ENCODE results near the gene BCAT1. TPM values are rescaled to one million over a fixed set of nuclear protein-coding genes. Genes with fewer than 3 reads are reported as not detected.
A peak's percentile ranks its signal among the peaks of the same experiment; 100 is the strongest.

The BCAT1 gene
- polyA plus RNA-seq, 3 donors, result 51.0 to 54.8 (median 53.9) TPM

DNA sequence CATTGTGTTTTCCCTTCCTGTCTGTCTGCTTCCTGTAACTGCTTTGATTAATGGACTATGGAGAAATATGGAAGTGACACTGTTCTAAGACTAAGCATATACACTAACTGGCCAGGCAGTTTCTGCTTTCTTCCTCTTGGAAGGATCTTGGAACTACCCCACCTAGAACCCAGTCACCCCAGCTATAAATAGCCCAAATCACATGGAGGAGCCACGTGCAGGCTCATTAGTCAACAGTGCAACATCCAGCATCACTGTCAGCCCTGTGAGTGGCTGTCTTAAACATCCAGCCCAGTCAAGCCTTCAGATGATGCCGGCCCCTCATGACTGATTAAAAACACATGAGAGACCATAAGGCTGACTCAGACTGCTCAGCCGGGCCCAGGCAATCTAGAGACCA lies 39.2 kb downstream of the BCAT1 start:
- no peak for DNase-seq (ENCODE audit: extremely low read depth in 1 of 11, low read depth in 9 of 11, low spot score in 4 of 11)

DNA sequence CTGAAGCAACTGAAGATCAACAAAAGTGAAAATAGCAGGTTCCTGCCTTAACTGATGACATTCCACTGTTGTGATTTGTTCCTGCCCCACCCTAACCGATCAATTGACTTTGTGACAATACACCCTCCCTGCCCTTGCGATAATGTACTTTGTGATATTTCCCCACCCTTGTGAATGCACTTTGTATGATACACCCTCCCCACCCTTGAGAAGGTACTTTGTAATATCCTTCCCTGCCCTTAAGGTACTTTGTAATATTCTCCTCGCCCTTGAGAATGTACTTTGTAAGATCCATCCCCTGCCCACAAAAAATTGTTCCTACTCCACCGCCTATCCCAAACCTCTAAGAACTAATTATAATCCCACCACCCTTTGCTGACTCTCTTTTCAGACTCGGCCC lies 41.4 kb downstream of the BCAT1 start:
- no peak for DNase-seq (ENCODE audit: extremely low read depth in 1 of 11, low read depth in 9 of 11, low spot score in 4 of 11)

DNA sequence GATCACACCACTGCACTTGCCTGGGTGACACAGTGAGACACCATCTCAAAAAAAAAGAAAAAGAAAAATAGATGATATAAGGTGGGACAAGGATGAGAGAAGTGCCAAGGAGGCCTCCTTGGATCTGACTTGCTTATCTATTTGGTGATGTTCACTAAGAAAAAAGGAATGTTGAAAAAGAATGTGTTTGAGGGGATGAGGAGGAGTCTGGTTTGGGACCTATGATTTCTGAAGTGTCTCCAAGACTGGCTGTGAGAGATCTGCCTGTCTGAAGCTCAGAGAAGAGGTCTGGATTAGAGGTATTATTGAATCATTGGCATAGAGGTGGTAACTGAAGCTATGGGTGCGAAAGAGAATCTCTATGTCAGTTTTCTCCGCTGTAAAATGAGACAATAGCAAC lies 42.8 kb downstream of the BCAT1 start:
- no peak for DNase-seq (ENCODE audit: extremely low read depth in 1 of 11, low read depth in 9 of 11, low spot score in 4 of 11)

DNA sequence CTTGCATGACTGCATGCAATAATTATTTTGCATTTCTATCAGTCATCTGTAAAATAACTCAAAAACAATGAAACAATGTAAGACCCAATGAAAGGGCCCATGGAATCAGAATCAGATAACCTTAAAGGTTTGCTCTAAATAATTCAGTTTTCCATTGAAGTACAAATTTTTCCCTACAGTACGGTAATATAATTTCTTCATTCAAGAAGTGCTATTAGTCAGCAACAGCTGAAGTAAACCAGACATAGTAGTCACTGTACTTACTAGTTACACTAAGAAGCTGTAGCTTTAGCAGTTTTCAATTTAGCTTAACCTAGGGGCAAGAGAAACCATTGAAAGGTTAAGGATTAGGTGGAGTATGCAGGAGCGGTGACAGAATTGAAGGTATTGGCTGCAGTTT lies 43.5 kb downstream of the BCAT1 start:
- no peak for DNase-seq (ENCODE audit: extremely low read depth in 1 of 11, low read depth in 9 of 11, low spot score in 4 of 11)

DNA sequence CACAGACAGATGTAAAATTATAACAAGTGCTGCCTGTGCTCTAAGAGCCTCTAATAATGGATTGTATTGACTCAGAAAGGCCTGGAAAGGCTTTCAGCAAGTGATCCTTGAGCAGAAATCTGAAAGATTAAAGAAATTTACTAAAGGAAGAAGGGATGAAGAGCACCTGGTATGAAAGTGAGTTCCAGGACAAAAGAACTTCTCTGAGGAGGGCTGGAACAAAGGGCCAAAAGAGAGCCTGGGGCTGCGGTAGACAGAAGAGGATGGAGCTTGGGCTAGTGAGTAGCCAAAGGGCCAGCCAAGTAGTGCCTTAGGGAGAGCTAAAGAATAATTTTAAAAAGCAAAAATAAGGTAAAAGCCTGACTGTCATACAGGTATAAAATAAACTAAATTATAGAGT lies 44.0 kb downstream of the BCAT1 start:
- no peak for DNase-seq (ENCODE audit: extremely low read depth in 1 of 11, low read depth in 9 of 11, low spot score in 4 of 11)

DNA sequence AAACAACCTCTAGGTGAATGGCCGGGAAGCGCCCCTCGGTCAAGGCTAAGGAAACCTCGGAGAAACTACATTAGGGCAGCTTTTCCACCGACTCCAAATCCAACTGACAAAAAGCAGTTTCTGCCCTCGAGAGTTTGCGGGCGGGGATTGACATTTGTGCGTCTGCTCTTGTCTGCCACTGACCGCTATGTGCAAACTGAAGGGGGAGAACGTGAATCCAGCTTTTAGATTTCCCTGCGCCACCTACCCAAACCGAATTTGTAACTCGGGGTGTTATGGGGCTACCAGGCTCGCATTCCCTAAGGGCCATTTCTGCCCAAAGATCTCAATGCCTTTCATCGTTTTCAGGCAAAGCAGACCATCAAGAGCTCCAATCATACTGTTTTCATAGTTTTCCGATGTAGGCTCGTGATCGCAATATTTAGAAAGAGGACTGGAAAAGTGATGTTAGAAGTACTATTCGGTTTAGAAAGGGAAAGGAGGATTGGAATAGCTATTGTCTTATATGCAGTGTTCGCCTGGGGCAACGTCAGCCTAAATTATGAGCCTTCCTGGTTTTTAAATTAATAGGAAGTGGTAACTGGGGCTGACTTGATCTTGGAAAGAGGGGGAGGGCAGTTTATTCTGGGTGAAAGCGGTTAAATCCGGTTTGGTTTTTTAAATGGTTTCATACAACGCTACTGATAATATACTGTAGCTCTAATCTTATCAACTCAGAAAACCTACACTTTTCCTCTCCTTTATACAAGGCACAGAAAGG lies 45.4 kb downstream of the BCAT1 start:
- peak in 1 of 11 donors; percentile 22 for DNase-seq (ENCODE audit: extremely low read depth in 1 of 11, low read depth in 9 of 11, low spot score in 4 of 11)

DNA sequence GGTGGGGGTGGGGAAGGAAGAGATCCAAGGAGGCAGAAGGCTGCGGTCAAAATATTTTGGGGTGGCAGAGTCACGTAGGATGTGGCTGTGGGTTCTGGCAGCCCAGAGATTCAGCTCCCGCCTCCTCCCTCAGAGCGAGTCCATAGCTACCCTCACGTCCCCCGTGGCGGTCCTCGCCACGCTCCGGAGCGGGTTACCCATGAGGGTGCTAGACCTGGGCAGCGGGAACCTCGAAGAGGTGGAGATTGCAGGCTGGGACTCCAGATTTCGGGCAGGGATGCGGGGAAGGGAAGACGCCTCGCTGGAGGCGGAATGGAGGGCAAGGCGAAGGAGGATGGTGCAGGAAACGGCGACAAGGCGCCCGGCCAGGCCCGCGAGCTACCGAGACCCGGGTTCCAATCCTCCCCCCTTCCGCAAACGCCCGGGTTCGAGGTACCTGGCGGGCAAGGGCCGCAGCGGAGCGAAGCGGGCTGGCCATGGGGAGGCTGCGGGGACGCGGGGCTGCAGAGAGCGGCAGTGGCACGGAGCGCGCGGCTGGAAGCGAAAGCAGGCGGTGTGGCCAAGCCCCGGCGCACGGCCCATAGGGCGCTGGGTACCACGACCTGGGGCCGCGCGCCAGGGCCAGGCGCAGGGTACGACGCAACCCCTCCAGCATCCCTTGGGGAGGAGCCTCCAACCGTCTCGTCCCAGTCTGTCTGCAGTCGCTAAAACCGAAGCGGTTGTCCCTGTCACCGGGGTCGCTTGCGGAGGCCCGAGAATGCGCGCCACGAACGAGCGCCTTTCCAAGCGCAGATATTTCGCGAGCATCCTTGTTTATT lies 46.2 kb downstream of the BCAT1 start:
- no peak for DNase-seq (ENCODE audit: extremely low read depth in 1 of 11, low read depth in 9 of 11, low spot score in 4 of 11)

DNA sequence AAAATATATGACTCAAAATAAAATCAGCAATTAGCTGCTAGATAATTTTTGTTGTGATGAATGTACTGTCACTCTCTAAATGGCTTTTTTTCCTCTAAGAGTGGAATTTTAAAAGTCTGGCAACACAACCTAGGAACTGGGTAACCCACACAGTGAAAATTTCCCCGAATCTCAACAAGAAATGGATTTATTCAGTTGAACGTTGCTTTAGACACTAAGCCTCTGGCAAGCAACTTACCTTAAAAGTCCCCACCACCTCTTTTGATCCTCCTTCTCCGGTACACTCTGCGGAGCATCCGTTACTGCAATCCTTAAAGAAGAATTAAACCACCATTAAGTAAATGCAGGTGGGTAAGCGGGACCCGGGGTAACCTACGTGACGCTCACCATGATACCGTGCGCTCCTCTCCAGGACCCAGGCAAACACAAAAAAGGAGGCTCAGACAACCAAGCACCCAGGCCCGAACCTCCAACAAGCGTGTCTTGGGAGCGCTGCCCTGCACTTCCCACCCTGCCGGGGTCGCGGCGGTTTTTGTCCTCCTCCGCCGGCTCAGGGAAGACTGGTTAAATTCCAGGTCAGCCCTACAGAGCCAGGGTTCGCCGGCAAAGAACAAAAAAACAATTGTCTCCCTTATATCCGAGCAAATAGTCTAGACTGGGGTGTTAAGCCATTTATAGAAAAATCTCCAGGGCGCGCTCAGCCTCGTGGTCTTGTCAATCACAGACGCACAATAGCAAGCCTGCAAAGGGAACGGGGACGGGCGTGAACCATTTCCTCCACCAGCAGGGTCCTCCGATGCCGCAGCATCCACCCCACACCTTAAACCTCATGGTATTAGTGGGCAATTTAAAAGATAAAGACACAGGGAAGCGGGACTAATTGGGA lies 47.1 kb downstream of the BCAT1 start:
- peak in 1 of 11 donors; percentile 27 for DNase-seq (ENCODE audit: extremely low read depth in 1 of 11, low read depth in 9 of 11, low spot score in 4 of 11)

DNA sequence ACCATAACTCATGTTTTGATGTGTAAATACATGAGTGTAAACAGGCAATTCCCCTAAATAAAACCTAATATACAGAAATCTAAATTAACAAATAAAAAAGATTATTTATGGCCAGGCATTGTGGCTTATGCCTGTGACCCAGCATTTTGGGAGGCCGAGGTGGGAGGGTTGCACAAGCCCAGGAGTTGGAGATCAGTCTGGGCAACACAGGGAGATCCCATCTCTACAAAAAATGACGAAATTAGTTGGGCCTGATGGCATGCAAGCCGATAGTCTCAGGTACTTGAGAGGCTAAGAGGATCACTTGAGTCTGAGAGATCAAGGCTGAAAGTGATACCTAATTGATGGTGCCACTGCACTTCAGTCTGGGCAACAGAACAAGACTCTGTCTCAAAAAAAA lies 48.7 kb downstream of the BCAT1 start:
- no peak for DNase-seq (ENCODE audit: extremely low read depth in 1 of 11, low read depth in 9 of 11, low spot score in 4 of 11)

DNA sequence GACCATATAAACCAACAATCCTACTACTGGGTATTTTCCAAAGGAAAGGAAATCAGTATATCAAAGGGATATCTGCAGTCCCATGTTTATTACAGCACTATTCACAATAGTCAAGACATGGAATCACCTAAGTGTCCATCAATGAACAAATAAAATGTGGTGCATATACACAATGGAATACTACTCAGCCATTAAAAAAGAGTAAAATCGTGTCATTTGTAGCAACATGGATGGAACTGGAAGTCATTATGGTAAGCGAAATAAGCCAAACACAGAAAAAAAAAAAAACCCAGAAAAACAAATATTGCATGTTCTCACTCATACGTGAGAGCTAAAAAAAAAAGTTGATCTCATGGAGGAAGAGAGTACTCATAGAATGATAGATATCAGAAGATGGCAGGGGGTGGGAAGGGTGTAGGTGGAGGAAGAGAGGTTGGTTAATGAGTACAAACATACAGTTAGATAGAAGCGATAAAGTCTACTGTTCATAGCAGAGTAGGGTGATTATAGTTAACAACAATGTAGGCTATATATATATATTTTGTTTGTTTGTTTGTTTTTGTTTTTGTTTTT lies 49.3 kb downstream of the BCAT1 start:
- no peak for DNase-seq (ENCODE audit: extremely low read depth in 1 of 11, low read depth in 9 of 11, low spot score in 4 of 11)

DNA sequence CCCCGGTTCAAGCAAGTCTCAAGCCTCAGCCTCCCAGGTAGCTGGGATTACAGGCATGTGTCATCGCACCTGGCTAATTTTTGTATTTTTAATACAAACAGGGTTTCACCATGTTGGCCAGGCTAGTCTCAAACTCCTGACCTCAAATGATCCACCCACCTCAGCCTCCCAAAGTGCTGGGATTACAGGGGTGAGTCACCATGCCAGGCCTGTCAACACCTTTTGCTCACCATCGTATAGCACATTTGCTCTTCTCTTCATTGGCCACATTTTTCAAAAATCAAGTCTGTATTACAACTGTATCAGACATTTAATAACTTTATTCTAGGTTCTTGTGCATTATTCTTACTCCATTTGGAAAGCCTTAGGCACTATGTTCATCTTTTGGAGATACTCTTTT lies 50.3 kb downstream of the BCAT1 start:
- no peak for DNase-seq (ENCODE audit: extremely low read depth in 1 of 11, low read depth in 9 of 11, low spot score in 4 of 11)

DNA sequence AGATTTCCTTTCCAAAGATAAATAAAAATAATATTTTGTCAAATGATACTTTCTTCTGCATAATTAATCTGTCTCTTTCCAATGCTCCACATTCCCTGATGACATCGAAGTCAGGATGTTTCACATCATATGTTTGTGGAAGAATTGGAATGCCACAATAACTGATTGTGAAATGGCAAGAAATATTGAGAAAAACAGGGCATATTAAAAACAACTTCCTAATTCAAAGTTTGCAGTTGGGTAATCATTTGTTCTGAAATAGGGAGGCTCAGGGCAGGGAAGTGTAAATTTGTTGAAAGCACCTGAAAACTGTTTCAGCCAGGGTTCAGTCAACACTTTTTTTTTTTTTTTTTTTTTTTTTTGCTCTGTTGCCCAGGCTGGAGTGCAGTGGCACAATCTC lies 50.7 kb downstream of the BCAT1 start:
- DNase-seq (ENCODE audit: extremely low read depth in 1 of 11, low read depth in 9 of 11, low spot score in 4 of 11), result no peak

DNA sequence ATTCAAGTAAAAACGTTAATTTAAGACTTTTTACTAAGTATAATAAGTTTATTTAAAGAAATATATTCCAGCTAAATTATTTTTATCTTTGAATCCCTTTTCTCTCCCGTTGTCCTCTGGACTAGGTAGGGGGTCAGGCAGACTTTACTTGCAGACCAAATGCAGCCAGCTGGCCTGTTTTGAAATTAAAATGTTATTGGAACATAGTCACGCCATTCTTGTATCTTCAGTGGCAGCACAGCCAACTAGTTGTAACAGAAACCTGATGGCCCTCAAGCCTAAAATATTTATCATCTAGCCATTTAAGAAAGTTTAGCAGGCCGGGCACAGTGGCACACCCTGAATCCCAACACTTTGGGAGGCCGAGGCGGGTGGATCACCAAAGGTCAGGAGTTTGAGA lies 52.7 kb downstream of the BCAT1 start:
- no peak for DNase-seq (ENCODE audit: extremely low read depth in 1 of 11, low read depth in 9 of 11, low spot score in 4 of 11)

DNA sequence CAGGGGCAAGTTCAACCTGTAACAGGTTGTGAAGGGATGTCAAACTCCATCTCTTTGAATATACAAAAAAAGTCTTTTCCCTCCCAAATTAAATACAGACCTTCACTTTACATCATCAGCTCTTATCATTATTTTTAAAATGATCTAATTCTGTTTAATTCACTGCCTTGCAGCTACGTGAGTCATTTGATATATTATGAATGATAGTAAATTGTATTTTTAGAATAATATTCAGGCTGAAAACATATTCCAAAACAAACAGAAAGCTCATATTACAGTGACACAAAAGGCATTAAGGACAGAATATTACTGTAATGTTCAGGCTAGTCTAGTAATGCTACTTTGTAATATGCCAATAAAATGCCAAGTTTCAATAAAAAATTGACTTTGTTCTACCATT lies 53.3 kb downstream of the BCAT1 start:
- DNase-seq (ENCODE audit: extremely low read depth in 1 of 11, low read depth in 9 of 11, low spot score in 4 of 11), result no peak

DNA sequence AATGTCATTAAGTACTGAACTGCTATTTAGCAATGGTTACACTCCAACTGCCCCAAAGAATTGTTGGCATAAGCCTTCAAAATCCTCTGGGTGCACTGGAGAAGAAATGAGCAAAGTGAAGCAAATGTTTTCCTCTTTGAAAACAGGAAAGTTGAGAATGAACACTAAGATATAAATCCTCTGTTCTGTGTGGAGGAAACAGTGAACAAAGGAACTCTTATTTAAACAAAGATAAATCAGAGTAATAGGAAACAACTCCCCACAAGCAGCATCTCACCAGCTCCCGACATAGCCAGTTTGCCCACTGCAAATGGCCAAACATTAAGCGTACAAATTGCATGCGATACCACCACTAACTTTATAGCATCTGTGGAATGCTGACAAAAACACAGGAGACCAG lies 54.0 kb downstream of the BCAT1 start:
- DNase-seq (ENCODE audit: extremely low read depth in 1 of 11, low read depth in 9 of 11, low spot score in 4 of 11), result no peak

DNA sequence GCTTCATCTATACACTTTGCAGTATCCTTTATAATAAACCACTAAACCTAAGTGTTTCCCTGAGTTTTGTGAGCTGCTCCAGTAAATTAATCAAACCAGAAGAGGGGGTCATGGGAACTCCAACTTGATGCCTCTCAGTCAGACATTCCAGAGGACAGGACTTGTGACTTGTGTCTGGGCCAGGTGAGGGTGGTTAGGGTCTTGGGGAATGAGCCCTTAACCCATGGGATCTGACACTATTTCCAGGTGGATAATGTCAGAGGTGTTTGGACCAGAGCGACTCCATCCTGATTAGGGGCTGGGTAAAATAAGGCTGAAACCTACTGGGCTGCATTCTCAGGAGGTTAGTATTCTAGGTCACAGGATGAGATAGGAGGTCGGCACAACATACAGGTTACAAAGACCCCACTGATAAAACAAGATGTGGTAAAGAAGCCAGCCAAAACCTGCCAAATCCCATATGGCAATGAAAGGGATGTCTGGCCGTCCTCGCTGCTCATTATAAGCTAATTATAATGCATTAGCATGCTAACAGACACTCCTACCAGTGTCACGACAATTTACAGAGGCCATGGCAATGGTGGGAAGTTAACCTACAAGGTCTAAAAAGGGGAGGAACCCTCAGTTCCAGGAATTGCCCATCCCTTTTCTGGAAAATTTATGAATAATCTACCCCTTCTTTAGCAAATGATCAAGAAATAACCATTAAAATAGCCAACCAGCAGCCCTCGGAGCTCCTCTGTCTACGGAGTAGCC lies 58.7 kb downstream of the BCAT1 start:
- no peak for DNase-seq (ENCODE audit: extremely low read depth in 1 of 11, low read depth in 9 of 11, low spot score in 4 of 11)

DNA sequence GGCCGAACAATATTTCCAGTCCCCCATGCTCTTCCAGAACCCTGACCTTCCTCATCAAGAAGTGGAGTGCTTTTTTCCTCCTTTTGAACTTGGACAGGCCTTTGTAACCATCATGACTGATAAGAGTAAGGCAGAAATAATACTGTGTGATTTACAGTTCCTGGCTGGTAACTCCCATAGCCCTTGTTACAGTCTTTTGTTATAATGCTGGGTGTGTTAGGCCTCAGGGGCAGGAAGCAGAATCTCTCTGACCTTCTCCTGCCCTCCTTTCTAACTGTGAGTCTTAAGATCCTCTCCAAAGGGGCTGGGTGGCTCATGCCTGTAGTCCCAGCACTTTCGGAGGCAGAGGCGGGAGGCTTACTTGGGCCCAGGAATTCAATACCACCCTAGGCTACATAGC lies 59.5 kb downstream of the BCAT1 start:
- DNase-seq (ENCODE audit: extremely low read depth in 1 of 11, low read depth in 9 of 11, low spot score in 4 of 11), result no peak

DNA sequence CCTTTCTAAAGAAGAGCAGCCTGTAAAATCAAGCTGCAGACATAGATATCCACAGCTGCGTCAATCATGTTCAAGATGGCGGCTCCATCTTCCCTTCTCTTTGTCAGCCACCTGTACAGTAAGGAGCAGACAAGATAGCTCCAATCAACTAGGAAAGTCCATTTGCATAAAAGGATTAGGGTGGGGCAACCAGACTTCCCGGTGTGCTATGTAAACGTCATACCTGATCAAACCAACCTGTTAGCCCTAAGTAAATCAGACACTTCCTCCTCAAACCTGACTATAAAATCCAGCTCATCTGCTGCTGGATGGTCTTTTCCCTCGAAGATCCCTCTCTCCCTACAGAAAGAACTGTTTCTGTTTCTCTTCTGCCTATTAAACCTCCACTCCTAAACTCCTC lies 60.1 kb downstream of the BCAT1 start:
- no peak for DNase-seq (ENCODE audit: extremely low read depth in 1 of 11, low read depth in 9 of 11, low spot score in 4 of 11)

DNA sequence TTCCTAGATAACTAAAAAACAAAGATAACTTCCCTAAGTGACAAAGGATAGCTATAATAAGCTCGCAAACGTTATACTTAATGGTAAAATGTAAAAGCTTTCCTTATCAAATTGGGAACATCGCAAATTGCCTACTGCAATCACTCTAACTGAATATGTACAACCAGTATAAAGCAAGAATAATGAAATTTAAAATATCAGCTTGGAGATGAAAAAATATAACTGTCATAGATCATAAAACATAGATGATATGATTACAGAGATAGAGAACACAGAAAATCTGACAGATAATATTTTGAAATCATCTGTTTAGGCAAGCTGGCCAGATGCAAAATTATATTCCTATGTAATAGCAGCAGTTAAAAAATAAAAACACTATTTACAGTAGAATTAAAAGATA lies 64.0 kb downstream of the BCAT1 start:
- DNase-seq (ENCODE audit: extremely low read depth in 1 of 11, low read depth in 9 of 11, low spot score in 4 of 11), result no peak
